Measurements from ENCODE around the gene LDB2. TPM values are rescaled to one million over a fixed set of nuclear protein-coding genes. Genes with fewer than 3 reads are reported as not detected.

The LDB2 gene
- total RNA-seq, 4 donors from 2014 or later = 3.9 to 43.7 (median 7.8) TPM

GRCh38 chr4:16717266-16717970, 181.0 kb downstream of the LDB2 start:
- no peak overlapping the region for H3K4me3 ChIP-seq
- no peak for DNase-seq
- TF ChIP-seq POLR2A (IDR thresholded peaks at IDR 0.05) (no peak), CTCF (IDR thresholded peaks at IDR 0.05) (no peak)
- no peaks in the 10 kb centered on the region for H3K4me1 ChIP-seq
- no peaks in the 10 kb centered on the region for H3K27me3 ChIP-seq
- no peaks in the 10 kb centered on the region for H3K36me3 ChIP-seq
- H3K27ac ChIP-seq = no peak overlapping the region
- H3K9me3 ChIP-seq = no peaks in the 10 kb centered on the region

GRCh38 chr4:16715482-16715881, 183.0 kb downstream of the LDB2 start:
- Histone ChIP-seq H3K27ac (no peak overlapping the region), H3K27me3 (no peaks in the 10 kb centered on the region), H3K4me3 (no peak overlapping the region), H3K36me3 (no peaks in the 10 kb centered on the region), H3K4me1 (no peaks in the 10 kb centered on the region), H3K9me3 (no peaks in the 10 kb centered on the region)
- TF ChIP-seq POLR2A (IDR thresholded peaks at IDR 0.05) (no peak), CTCF (IDR thresholded peaks at IDR 0.05) (no peak)
- no peak for DNase-seq

GRCh38 chr4:16714191-16714590, 184.3 kb downstream of the LDB2 start:
- TF ChIP-seq POLR2A (IDR thresholded peaks at IDR 0.05) (no peak), CTCF (IDR thresholded peaks at IDR 0.05) (no peak)
- Histone ChIP-seq H3K27me3 (no peaks in the 10 kb centered on the region), H3K9me3 (no peaks in the 10 kb centered on the region), H3K4me3 (no peak overlapping the region), H3K4me1 (no peaks in the 10 kb centered on the region), H3K36me3 (no peaks in the 10 kb centered on the region), H3K27ac (no peak overlapping the region)
- no peak for DNase-seq

- Histone ChIP-seq H3K9me3 (no peaks in the 10 kb centered on the region), H3K36me3 (no peaks in the 10 kb centered on the region), H3K4me1 (no peaks in the 10 kb centered on the region), H3K4me3 (no peak overlapping the region), H3K27me3 (no peaks in the 10 kb centered on the region), H3K27ac (no peak overlapping the region)
- TF ChIP-seq CTCF (IDR thresholded peaks at IDR 0.05) (no peak), POLR2A (IDR thresholded peaks at IDR 0.05) (no peak)
- no peak for DNase-seq
Measured at GRCh38 chr4:16713696-16714095, 184.7 kb downstream of the LDB2 start.

- H3K27ac ChIP-seq = no peak overlapping the region
- no peaks in the 10 kb centered on the region for H3K4me1 ChIP-seq
- no peak for DNase-seq
- H3K4me3 ChIP-seq = no peak overlapping the region
- no peaks in the 10 kb centered on the region for H3K36me3 ChIP-seq
- TF ChIP-seq CTCF (IDR thresholded peaks at IDR 0.05) (no peak), POLR2A (IDR thresholded peaks at IDR 0.05) (no peak)
- no peaks in the 10 kb centered on the region for H3K27me3 ChIP-seq
- H3K9me3 ChIP-seq = no peaks in the 10 kb centered on the region
Measured at GRCh38 chr4:16713271-16713670, 185.2 kb downstream of the LDB2 start.

GRCh38 chr4:16710198-16710597, 188.2 kb downstream of the LDB2 start:
- no peak overlapping the region for H3K4me3 ChIP-seq
- H3K27ac ChIP-seq = no peak overlapping the region
- DNase-seq = no peak
- no peaks in the 10 kb centered on the region for H3K9me3 ChIP-seq
- TF ChIP-seq POLR2A (IDR thresholded peaks at IDR 0.05) (no peak), CTCF (IDR thresholded peaks at IDR 0.05) (no peak)
- no peaks in the 10 kb centered on the region for H3K4me1 ChIP-seq
- H3K27me3 ChIP-seq = no peaks in the 10 kb centered on the region
- no peaks in the 10 kb centered on the region for H3K36me3 ChIP-seq
